HG03280 (cell line): ENCODE data around the gene CMSS1.
A peak's percentile ranks its signal among the peaks of the same experiment; 100 is the strongest.

ENCODE experiments used
- ATAC-seq: cut with Tn5 transposase; IDR thresholded peaks from one replicate; pipeline ENCODE4 v1.9.1; 2021; ENCODE audit warnings: mild to moderate bottlenecking, moderate library complexity; ENCODE audit not compliant: unreplicated experiment

CMSS1 gene

GRCh38 chr3:99954914-99955644 lies 137.4 kb downstream of the CMSS1 start:
- no peak for ATAC-seq

GRCh38 chr3:99955773-99956562 lies 138.3 kb downstream of the CMSS1 start:
- ATAC-seq: no peak

GRCh38 chr3:99957151-99957796 lies 139.6 kb downstream of the CMSS1 start:
- ATAC-seq: no peak

- no peak for ATAC-seq
Measured at GRCh38 chr3:99958222-99958912, 140.7 kb downstream of the CMSS1 start.

GRCh38 chr3:99960123-99960878 lies 142.6 kb downstream of the CMSS1 start:
- no peak for ATAC-seq

DNA sequence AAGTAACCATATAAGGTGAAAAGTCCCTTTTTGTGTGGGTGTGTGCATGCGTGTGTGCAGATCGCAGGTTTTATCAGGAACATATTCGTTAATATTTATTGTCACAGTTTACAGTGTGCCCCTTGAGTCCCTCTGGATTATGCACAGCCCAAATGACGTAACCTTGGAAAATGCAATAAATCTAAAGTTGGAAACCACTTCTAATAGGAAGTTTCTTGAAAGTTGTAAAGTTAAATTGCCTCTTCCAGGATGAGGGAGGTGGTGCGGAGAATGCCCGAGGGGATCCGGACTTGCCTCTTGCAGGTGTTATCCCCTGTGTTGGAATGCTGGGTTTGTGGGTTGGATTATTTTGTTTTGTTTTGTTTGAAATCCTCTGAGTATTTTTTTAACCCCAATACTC lies 143.3 kb downstream of the CMSS1 start:
- ATAC-seq: no peak

DNA sequence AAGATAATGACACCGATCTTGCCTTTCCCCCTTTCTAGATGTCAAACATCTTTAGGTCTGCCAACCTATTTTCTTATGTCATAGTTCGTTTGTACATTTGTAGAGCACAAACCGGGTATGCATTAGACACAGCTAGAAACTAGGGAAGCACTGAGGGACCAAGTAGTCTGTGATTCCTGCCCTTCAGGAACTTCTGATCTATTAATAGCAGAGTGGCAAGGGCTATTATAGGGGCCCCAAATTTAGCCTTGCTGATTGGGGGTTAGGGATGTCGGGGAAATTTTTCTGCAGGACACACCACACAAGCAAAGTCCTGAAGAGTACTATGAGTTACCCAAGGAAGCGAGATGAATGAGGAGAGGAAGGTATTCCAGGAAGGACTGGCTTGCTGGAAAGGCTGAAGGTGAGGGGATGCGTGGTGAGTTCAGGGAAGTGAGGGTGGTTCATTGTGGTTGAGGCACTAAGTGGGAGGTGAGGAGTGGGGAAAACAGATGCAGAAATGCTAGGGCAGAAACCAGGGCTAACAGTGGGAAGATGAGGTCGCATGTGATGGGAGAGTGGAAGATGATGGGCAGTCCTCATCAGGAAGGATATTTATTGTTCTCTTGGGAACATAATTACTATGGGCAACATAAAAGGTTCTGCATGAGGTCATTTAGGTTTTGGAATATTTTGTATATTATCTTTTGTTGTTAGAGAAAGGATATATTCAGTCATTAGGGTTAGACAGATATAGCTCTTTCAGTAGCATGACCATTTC lies 144.3 kb downstream of the CMSS1 start:
- no peak for ATAC-seq

DNA sequence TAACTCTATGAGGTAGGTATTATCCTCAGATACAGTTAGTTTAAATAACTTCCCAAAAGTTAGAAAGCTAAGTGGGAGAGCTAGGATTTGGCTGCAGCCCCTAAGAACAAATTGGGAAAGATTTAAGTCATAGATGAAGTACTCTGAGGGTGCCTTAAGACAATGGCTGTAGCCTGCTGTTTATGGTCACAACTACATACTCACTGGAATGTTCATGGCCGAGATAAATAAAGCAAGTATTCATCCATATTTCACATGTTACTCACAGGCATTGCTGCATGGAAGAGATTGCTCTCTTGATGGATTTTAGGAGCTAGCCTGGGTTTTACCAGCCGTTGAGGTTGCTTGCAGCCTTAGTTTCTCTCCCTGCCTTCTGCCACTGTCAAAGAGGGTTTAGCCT lies 145.0 kb downstream of the CMSS1 start:
- ATAC-seq: no peak

DNA sequence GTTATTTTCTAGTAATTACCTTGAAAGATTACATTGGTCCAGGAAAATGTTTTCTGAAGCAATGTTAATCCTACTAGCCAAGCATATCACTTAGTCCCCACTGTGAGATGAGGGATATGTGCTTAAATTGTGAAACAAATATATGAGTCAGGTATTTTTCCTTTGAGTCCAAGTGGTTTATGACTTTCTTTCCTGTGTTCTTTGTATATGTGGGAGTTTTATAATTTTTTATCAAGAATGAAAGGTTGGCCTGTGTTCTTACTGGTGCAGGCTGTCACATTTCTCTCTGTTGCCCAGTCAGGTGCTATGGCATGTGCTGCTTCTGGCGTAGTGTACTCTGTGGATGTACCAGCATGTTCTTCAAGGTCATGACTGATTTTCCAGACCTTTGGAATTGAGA lies 147.4 kb downstream of the CMSS1 start:
- no peak for ATAC-seq

GRCh38 chr3:99965681-99966408 lies 148.2 kb downstream of the CMSS1 start:
- no peak for ATAC-seq

GRCh38 chr3:99966662-99967416 lies 149.2 kb downstream of the CMSS1 start:
- ATAC-seq: no peak

GRCh38 chr3:99967796-99968195 lies 150.1 kb downstream of the CMSS1 start:
- no peak for ATAC-seq

DNA sequence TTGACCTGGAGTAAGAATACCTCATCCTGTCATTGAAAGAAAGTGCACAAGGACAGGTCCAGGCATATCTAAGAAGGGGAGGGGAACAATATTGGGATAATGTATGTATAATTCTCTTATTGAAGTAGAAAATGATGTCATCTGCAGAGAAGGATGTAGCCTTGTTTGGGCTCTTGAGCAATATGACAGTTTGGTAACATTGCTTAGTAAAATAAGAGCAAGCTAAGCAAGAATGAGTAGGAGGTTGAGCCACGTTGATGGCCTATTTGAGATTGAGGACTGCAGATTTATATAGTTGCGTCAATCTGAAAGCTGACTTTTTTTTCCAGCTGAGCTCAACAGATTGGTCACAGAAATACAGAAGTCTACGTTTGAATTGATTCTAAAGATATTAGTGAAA lies 151.5 kb downstream of the CMSS1 start:
- ATAC-seq: no peak

DNA sequence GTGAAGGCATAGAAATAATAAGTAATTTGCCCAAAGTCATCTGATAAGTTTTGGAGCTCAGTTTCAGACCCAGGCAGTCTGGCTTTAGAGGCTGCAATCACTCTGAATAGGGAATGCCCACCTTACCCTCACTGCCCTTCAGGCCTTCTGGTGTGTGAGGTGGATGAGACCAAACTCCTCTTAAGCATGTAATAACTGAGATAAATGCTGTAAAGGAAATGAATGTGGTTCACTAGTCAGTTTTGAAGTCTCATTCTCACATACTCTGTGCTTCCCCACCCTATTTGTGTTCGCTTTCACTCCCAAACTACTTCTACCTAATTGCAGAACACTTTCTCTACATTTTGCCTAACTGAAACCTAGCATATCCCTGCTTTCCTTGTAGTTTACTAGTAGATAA lies 152.5 kb downstream of the CMSS1 start:
- ATAC-seq: peak; percentile 86

- no peak for ATAC-seq
Measured at GRCh38 chr3:99971761-99972160, 154.1 kb downstream of the CMSS1 start.

DNA sequence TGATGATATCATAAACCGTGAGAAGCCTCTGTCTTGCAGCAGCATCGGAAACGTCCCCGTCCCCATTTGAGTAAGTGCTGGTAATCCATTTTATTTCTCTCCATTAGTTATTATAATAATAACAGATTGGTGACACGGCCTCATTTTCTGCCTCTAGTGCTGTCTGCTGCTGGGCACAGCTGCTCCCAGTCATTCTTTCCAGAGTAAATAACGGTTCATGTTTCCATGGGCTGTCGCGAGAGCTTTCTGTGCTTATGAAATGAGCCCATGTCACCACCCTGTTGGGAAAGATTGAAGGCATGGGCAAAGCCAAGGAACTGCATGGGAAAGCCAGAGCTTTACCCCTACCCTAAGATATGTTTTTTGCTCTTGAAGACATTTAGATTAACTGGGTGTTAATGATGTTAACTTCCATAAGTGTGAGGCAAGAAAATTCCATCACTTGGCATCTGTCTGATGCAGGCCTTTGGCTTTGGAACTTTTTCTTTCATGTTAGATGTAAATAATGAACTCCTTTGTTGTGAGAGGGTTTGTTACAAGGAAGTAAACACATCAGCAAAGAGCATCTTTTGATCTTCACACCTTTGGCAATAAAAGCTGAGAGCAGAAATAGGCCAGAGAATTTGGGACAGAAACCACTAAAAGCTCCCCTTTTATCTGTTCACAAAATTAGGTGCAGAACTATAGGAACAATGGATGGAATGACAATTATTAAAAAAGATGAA lies 154.9 kb downstream of the CMSS1 start:
- ATAC-seq: no peak

DNA sequence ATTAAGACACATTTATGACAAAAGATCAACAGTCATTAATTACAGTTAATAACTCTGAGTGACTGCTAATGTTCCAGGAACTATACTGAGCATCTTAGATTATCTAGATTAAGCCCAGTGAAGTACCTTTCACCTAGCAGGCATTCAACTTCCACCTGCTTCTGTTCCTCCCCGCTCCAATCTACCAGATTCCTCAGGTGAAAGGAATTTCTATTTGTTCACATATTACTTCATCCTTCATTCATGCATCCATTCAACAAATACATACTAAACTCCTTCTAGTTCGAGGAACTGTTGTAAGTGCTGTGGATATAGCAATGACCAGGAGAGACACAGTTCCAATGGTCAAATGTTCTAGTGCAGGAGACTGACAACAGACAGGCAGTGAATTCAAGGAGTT lies 157.3 kb downstream of the CMSS1 start:
- ATAC-seq: no peak

GRCh38 chr3:99976584-99976983 lies 158.9 kb downstream of the CMSS1 start:
- no peak for ATAC-seq
